ENCODE data around the gene PPP1R10. TPM values are rescaled to one million over a fixed set of nuclear protein-coding genes. Genes with fewer than 3 reads are reported as not detected.

The PPP1R10 gene
- total and polyA plus RNA-seq, 2 of the 13 experiments (the other 11 are each of a cell fraction or from before 2014, with no cell fraction given) = 26.3 to 38.4 TPM

GRCh38 chr6:30618270-30618797, 1.3 kb upstream of the PPP1R10 start (continued):
- TF ChIP-seq, protein P1, sequence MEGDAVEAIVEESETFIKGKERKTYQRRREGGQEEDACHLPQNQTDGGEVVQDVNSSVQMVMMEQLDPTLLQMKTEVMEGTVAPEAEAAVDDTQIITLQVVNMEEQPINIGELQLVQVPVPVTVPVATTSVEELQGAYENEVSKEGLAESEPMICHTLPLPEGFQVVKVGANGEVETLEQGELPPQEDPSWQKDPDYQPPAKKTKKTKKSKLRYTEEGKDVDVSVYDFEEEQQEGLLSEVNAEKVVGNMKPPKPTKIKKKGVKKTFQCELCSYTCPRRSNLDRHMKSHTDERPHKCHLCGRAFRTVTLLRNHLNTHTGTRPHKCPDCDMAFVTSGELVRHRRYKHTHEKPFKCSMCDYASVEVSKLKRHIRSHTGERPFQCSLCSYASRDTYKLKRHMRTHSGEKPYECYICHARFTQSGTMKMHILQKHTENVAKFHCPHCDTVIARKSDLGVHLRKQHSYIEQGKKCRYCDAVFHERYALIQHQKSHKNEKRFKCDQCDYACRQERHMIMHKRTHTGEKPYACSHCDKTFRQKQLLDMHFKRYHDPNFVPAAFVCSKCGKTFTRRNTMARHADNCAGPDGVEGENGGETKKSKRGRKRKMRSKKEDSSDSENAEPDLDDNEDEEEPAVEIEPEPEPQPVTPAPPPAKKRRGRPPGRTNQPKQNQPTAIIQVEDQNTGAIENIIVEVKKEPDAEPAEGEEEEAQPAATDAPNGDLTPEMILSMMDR (CRISPR knock-in tag; IDR thresholded peaks at IDR 0.05) = no peak
- TF ChIP-seq REPIN1 (CRISPR knock-in tag; IDR thresholded peaks at IDR 0.05; ENCODE audit: borderline replicate concordance, low read depth) = no peak

DNA sequence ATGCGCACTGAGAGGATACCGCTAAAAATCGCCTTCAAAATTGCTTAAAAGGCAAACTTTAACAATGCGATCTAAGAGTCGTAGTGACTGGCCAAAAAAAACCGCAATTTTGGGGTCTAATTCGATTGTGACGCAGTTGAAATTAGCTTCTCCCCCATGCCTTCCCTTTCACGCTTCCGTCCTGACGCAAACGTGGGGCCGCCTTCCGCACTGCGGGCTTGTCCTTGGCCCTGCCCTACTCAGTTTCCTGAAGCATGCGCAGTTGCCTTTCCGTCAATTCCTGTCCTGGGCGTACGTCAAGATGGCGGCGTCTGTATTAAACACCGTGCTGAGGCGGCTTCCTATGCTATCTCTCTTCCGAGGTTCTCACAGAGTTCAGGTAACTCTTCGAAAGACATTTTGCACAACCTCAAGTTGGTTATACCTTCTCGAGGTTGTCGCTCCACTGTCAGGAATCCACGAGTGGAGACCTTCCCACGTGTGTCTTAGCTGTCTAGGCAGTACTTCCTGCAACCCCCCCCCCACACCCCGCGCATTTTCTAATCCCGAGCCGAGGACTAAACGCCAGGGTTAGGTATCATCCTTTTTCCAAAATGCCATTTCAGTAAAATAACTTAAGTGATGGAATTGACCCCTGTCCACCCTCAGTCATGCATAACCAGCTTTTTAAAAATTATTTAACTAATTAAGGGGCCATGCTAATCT, 674 bp upstream of the PPP1R10 start, which contains the start of gene MRPS18B:
MRPS18B (plus strand) TSS at position 276 of the 705 bp plus-strand sequence; CDS start at position 302, 26 bp downstream.
- WGBS (ENCODE audit: low lambda C conversion rate) = under 1% methylated on average over 34 of the region's 34 CpGs
- Histone ChIP-seq H3K4me3 (replicated peaks in 1 of 3; ENCODE audit: insufficient read depth in 1 of 3, low read depth in 2 of 3, low read length in 3 of 3) (peak within 1 kb of the TSS; percentile 87 to 97 (median 89)), H3K4me2 (ENCODE audit: low read depth, low read length) (peak within 1 kb of the TSS; percentile 88), H3K9ac (ENCODE audit: insufficient read depth, low read depth, low read length) (peak within 1 kb of the TSS; percentile 100), H3K36me3 (replicated peaks in 1 of 2; ENCODE audit: control insufficient read depth in 1 of 2, insufficient read depth in 2 of 2, low read length in 2 of 2) (peaks cover 6 to 22% of the 10 kb centered on the region in 2 experiments), H4K20me1 (ENCODE audit: insufficient read depth, low read length) (peaks cover 12% of the 10 kb centered on the region), H3K27ac (ENCODE audit: extremely low read length, insufficient read depth, low read length) (peak within 1 kb of the TSS; percentile 98), H3K9me3 (ENCODE audit: low read length) (no peaks in the 10 kb centered on the region), H3K79me2 (ENCODE audit: insufficient read depth, low read length) (peaks cover 44% of the 10 kb centered on the region), H3K4me1 (ENCODE audit: insufficient read depth, low read length) (peaks cover 31% of the 10 kb centered on the region), H3K27me3 (ENCODE audit: control insufficient read depth in 1 of 2, insufficient read depth in 2 of 2, low read length in 2 of 2) (no peaks in the 10 kb centered on the region; a peak in 1 of 5 replicates), H2AFZ (ENCODE audit: low read length) (peak within 1 kb of the TSS; percentile 59)
- BruUV-seq (replicated peaks) = TSS peak; percentile 78
- in situ Hi-C loops (cut with HindIII; ENCODE audit: extremely low pct_ligation_motif_present, low pct_unique_long_range_greater_than_20kb) = no loop called here
- CTCF ChIA-PET (ENCODE audit: low intra/inter-chr PET ratio, low total read pairs) = no interaction called here
- POLR2A ChIA-PET = interaction anchor here (0.7 to 2.6 kb wide), 32 partner anchors 9 to 290 kb away, joined by 3 to 36 read pairs (median 6); partner anchors contain the start of genes ABCF1, ATAT1, C6orf136 and DDR1
- FAIRE-seq (no peak), DNase-seq (ENCODE audit: low spot score) (peak; percentile 98), ATAC-seq (peak; percentile 86)
- intact Hi-C loops (cut with micrococcal nuclease; ENCODE audit: unreplicated experiment) = loop anchor here (2.0 to 5.0 kb wide), 3 partner anchors 40 to 103 kb away; partner anchors contain the start of genes DHX16 and TUBB
- TF ChIP-seq ZNF567 (CRISPR knock-in tag; IDR thresholded peaks at IDR 0.05; ENCODE audit: borderline replicate concordance) (peak; percentile 99), CSRNP2 (CRISPR knock-in tag; conservative IDR thresholded peaks at IDR 0.05; ENCODE audit: low read depth) (no peak), PBX3 (CRISPR knock-in tag; IDR thresholded peaks at IDR 0.05; ENCODE audit: borderline replicate concordance) (no peak), GABPA (IDR thresholded peaks at IDR 0.05; ENCODE audit: low read depth, low read length) (no peak), GABPA (CRISPR knock-in tag; IDR thresholded peaks at IDR 0.05; ENCODE audit: low read depth) (peak; percentile 83), KDM6A (CRISPR knock-in tag; IDR thresholded peaks at IDR 0.05; ENCODE audit: low read depth) (no peak), ZFX (CRISPR knock-in tag; IDR thresholded peaks at IDR 0.05; ENCODE audit: low read depth) (peak; percentile 69), IRF2 (CRISPR knock-in tag; IDR thresholded peaks at IDR 0.05) (peak; percentile 51), IKZF1 (IDR thresholded peaks at IDR 0.05) (no peak), ZNF280B (CRISPR knock-in tag; IDR thresholded peaks at IDR 0.05; ENCODE audit: borderline replicate concordance) (0 out of 2 replicates have a peak, but pooled peaks have one; percentile 84), ZNF672 (CRISPR knock-in tag; IDR thresholded peaks at IDR 0.05) (no peak)
